NT2/D1 (cell line): Measurements from ENCODE around the gene ABCB8.

ENCODE experiments used
- YY1 ChIP-seq: IDR thresholded peaks from 2 replicates; pipeline ENCODE4 v1.6.1; 2011; ENCODE audit not compliant: insufficient read length, insufficient read depth
- ZNF274 ChIP-seq: IDR thresholded peaks from 2 replicates; pipeline ENCODE4 v1.6.1; 2011; ENCODE audit warnings: mild to moderate bottlenecking, low read depth, low read length

- TF ChIP-seq YY1 (no peak), ZNF274 (no peak)
These were observed 48.8 kb downstream of the ABCB8 start for GRCh38 chr7:151076863-151077704.
